ENCODE results near the gene FTCD. TPM values are rescaled to one million over a fixed set of nuclear protein-coding genes. Genes with fewer than 3 reads are reported as not detected.

FTCD gene
- total and polyA plus RNA-seq, 2 of the 4 experiments (the other 2 are of a cell fraction): 0.55 TPM; not detected in 1

- no peak overlapping the region for H2BK20ac ChIP-seq (ENCODE audit: low read depth, low read length)
- ChIA-PET POLR2A (ENCODE audit: unreplicated experiment) (no interaction called here), CTCF (no interaction called here)
- no peak overlapping the region for H4K5ac ChIP-seq (ENCODE audit: low read depth, low read length)
- no peak overlapping the region for H2AK5ac ChIP-seq (ENCODE audit: low read depth, low read length)
- no peak overlapping the region for H4K8ac ChIP-seq (ENCODE audit: low read depth in 2 of 2, low read length in 2 of 2)
- no peaks in the 10 kb centered on the region for H4K20me1 ChIP-seq (ENCODE audit: insufficient read depth, low read length)
- no peak overlapping the region for H2BK5ac ChIP-seq (ENCODE audit: low read depth, low read length, poor library complexity, severe bottlenecking)
- no peak overlapping the region for H3K4me3 ChIP-seq (ENCODE audit: insufficient read depth, low read depth, low read length)
- H3K4me1 ChIP-seq (ENCODE audit: control insufficient read depth, insufficient read depth, low read length): no peaks in the 10 kb centered on the region; the same call in 1 of the 2 replicates
- intact Hi-C loops (cut with micrococcal nuclease): no loop called here
- no peak overlapping the region for H3K56ac ChIP-seq (ENCODE audit: extremely low read depth, insufficient read depth, low read length)
- peaks cover 46% of the 10 kb centered on the region for H3K36me3 ChIP-seq (ENCODE audit: control insufficient read depth, insufficient read depth, low read length)
- H3K27me3 ChIP-seq (ENCODE audit: control insufficient read depth, insufficient read depth, low read length): no peaks in the 10 kb centered on the region
- H3K27ac ChIP-seq (ENCODE audit: insufficient read depth, low read length): no peak overlapping the region
- no peak overlapping the region for H4K91ac ChIP-seq (ENCODE audit: insufficient read depth, low read depth, low read length)
- no peak overlapping the region for H2AFZ ChIP-seq (replicated peaks; ENCODE audit: low read length, poor library complexity)
- H2BK120ac ChIP-seq (ENCODE audit: low read depth, low read length): no peak overlapping the region
- no peak overlapping the region for H3K18ac ChIP-seq (ENCODE audit: low read depth, low read length)
- H3K4me2 ChIP-seq (ENCODE audit: low read depth, low read length): no peak overlapping the region
- peaks cover 8% of the 10 kb centered on the region for H3K9me1 ChIP-seq (ENCODE audit: insufficient read depth, low read length)
- no peak overlapping the region for H3K4ac ChIP-seq (ENCODE audit: low read depth, low read length)
- H3K79me1 ChIP-seq (ENCODE audit: low read depth in 1 of 2, low read length in 2 of 2): 0 out of 4 replicates have a peak, but pooled peaks cover 0 to 3% of the 10 kb centered on the region in 2 experiments
- H3K9me3 ChIP-seq (ENCODE audit: control insufficient read depth, insufficient read depth, low read length): no peaks in the 10 kb centered on the region
- H2BK15ac ChIP-seq (ENCODE audit: low read depth, low read length): no peak overlapping the region
- H3K23ac ChIP-seq (ENCODE audit: low read depth, low read length): no peak overlapping the region
- no peak for DNase-seq
- no TSS peak for BruUV-seq (replicated peaks)
- TF ChIP-seq POLR2A (IDR thresholded peaks at IDR 0.05; ENCODE audit: low read depth, low read length) (no peak), RCOR1 (IDR thresholded peaks at IDR 0.05; ENCODE audit: insufficient replicate concordance, low read length) (no peak), FOS (IDR thresholded peaks at IDR 0.05; ENCODE audit: low read depth, low read length) (no peak), MAFK (IDR thresholded peaks at IDR 0.05; ENCODE audit: low read depth, low read length) (no peak), RFX5 (IDR thresholded peaks at IDR 0.05; ENCODE audit: low read depth, low read length) (no peak), BHLHE40 (IDR thresholded peaks at IDR 0.05; ENCODE audit: low read depth, low read length) (no peak), MXI1 (IDR thresholded peaks at IDR 0.05; ENCODE audit: borderline replicate concordance, low read depth, low read length) (no peak), SMC3 (IDR thresholded peaks at IDR 0.05; ENCODE audit: low read depth, low read length) (no peak), CEBPB (IDR thresholded peaks at IDR 0.05; ENCODE audit: low read depth, low read length) (no peak)
- TF ChIP-seq, protein P1, sequence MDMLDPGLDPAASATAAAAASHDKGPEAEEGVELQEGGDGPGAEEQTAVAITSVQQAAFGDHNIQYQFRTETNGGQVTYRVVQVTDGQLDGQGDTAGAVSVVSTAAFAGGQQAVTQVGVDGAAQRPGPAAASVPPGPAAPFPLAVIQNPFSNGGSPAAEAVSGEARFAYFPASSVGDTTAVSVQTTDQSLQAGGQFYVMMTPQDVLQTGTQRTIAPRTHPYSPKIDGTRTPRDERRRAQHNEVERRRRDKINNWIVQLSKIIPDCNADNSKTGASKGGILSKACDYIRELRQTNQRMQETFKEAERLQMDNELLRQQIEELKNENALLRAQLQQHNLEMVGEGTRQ (IDR thresholded peaks at IDR 0.05; ENCODE audit: low read depth, low read length): no peak
- TF ChIP-seq, protein P2, sequence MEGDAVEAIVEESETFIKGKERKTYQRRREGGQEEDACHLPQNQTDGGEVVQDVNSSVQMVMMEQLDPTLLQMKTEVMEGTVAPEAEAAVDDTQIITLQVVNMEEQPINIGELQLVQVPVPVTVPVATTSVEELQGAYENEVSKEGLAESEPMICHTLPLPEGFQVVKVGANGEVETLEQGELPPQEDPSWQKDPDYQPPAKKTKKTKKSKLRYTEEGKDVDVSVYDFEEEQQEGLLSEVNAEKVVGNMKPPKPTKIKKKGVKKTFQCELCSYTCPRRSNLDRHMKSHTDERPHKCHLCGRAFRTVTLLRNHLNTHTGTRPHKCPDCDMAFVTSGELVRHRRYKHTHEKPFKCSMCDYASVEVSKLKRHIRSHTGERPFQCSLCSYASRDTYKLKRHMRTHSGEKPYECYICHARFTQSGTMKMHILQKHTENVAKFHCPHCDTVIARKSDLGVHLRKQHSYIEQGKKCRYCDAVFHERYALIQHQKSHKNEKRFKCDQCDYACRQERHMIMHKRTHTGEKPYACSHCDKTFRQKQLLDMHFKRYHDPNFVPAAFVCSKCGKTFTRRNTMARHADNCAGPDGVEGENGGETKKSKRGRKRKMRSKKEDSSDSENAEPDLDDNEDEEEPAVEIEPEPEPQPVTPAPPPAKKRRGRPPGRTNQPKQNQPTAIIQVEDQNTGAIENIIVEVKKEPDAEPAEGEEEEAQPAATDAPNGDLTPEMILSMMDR (conservative IDR thresholded peaks at IDR 0.05; ENCODE audit: low read depth, low read length): no peak
- no peak overlapping the region for H2AK9ac ChIP-seq (replicated peaks; ENCODE audit: low read depth, low read length, poor library complexity)
- dilution Hi-C loops (cut with HindIII; ENCODE audit: low sequenced_read_pairs, unreplicated experiment): no loop called here
- ATAC-seq (ENCODE audit: low read depth): no peak
- in situ Hi-C loops (cut with MboI; ENCODE audit: low sequenced_read_pairs): no loop called here
- no peak overlapping the region for H3K14ac ChIP-seq (replicated peaks; ENCODE audit: low read depth, low read length)
- H3K9ac ChIP-seq (ENCODE audit: low read depth, low read length): no peak overlapping the region
- 100% methylated on average over 2 of the region's 20 CpGs; no CpG with 5 or more reads in 1 of the 2 experiments for WGBS, 2 experiments (ENCODE audit: extremely low coverage in 2 of 2, insufficient read length in 1 of 2)
These were observed 41.4 kb upstream of the FTCD start for GRCh38 chr21:46196733-46197132.
